Lower leg skin (tissue), 3 donors: Measurements from ENCODE around the gene KCNG2.

ENCODE experiments used
- CTCF ChIP-seq, 3 donors: fragments of 450-650 bp; IDR thresholded peaks; one replicate each; pipeline ENCODE4 v1.5.1; 2016; ENCODE audit warnings: antibody characterized with exemption in 3 of 3, mild to moderate bottlenecking in 3 of 3, moderate library complexity in 2 of 3
- POLR2A ChIP-seq, 2 donors: fragments of 450-650 bp; IDR thresholded peaks; one replicate each; pipeline ENCODE4 v1.6.1; 2016 to 2017; ENCODE audit warnings: antibody characterized with exemption in 2 of 2, mild to moderate bottlenecking in 1 of 2, moderate library complexity in 1 of 2

- TF ChIP-seq CTCF (IDR thresholded peaks at IDR 0.05) (no peak), POLR2A (IDR thresholded peaks at IDR 0.05) (no peak)
Measured at GRCh38 chr18:79774111-79774510, 23.6 kb upstream of the KCNG2 start.
